C1 segment of cervical spinal cord (tissue), 14 donors: Measurements from ENCODE around the gene GPR61.
A peak's percentile ranks its signal among the peaks of the same experiment; 100 is the strongest.

ENCODE experiments used
- DNase-seq, 14 donors: peaks; one replicate each; lab custom pipeline; 2025; lab: John Stamatoyannopoulos, UW

GPR61 gene

DNA sequence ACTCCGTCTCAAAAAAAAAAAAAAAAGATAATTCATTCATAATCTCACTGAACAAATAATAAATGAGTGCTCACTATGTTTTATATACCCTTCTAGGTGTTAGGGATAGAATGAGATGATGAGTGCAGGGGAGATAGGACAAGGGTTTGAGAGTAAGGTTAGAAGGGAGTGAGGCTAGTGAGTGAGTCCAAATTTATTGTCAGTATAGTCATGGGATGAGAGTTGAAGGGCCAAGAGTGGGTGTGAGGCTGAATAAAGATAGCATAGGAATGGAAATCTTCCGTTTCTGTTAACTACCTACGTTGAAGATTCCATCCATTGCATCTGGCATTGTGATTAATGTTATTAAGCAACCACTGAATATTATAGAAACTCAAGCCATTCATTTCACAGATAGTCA is 25.6 kb downstream of the GPR61 start:
- DNase-seq, result no peak

DNA sequence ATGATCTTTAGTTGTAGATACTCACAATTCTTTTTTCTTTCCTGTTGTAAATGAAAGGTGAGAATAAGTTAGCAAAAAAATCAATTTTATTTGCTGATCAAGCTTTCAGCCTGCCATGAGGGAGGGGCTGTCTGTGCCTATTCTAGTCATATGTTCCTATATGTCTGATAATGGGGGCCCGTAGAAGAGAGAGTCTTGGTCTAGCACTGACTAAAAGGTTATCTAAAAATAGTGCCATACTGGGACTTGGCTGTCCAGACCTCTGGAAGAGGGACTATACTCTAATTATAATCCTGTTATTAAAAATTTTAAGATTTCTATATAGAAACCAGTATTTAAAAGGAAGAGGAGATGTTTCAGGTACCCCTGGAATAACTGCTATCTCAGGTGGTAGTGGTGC is 27.3 kb downstream of the GPR61 start:
- DNase-seq, result no peak

DNA sequence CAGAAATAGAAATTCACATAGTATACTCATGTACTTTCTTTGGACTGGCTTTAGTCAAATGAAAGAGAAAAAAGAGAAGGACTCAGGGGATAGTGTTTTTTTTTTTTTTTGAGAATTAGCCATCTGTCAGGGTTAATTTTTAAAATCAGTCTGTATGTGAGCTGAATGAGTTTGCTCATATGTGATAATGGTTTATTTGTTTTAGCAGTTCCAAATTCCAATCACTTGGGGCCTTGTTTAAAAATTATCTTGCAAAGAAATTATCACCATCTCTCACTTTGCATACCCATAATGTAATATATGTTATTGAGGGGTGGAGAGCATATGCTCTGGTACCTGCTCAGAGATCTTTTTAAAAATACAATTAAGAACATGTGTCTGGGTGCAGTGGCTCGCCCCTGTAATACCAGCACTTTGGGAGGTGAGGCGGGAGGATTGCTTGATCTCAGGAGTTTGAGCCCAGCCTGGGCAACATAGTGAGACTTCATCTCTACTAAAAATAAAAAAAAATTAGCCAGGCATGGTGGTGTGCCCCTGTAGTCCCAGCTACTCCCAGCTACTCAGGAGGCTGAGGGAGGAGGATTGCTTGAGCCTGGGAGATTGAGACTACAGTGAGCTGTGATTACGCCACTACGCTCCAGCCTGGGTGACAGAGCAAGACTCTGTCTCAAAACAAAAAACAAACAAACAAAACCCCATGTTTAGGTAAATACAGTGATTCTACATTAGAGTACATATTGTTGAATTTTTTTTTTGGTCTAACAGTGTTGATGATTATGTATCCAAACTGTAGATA is 28.4 kb downstream of the GPR61 start:
- DNase-seq, result no peak

DNA sequence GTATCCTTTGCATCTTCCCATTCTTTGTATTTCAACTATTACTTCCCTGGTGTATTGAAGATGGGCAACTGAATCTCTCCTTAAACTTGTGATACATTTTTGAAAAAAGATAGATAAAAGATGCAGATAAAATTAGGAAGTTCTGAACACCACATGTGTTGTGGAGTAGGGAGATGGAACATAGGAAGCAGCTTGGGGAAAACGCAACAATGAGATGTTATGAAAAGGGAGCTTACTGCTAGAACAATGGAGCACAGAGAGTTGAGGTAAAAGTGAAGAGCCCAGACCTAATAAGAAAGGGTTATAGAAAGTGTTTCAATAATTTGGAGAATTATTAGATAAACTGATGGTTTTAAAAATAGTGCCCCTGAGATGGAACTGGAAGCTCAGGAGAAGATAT is 29.7 kb downstream of the GPR61 start:
- DNase-seq, result no peak

DNA sequence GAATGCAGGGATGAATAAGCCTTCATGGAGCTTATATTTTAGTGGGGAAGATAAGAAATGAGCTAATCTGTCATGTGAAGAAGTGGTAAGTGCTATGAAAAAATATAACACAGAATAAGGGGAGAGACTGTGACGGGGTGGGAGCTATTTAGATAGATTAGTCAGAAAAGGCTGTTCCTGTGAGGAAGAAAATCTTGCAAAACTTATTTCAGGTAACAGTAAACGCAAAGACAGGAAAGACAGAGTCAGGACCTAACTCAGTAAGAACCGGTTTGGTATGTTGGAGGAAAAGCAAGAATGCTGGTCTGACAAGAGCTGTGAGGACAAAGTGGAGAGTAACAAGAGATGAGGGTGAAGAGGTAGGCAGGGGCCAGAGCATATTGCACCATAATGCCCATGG is 30.7 kb downstream of the GPR61 start:
- no peak for DNase-seq

DNA sequence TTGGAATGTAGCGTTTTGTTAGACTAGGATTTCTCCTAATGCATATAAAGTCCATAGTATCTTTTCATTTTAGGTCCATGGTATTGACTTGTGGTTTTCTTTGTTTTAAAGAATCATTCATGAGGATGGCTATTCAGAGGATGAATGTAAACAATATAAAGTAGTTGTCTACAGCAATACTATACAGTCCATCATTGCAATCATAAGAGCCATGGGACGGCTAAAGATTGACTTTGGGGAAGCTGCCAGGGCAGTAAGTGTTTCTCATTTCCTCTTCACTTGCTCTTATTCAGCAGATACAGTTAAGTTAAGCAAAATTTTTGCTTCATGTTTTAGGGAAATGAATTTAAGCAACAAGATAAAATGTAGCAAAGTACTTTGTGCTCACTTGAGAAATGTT is 34.1 kb downstream of the GPR61 start:
- no peak for DNase-seq

DNA sequence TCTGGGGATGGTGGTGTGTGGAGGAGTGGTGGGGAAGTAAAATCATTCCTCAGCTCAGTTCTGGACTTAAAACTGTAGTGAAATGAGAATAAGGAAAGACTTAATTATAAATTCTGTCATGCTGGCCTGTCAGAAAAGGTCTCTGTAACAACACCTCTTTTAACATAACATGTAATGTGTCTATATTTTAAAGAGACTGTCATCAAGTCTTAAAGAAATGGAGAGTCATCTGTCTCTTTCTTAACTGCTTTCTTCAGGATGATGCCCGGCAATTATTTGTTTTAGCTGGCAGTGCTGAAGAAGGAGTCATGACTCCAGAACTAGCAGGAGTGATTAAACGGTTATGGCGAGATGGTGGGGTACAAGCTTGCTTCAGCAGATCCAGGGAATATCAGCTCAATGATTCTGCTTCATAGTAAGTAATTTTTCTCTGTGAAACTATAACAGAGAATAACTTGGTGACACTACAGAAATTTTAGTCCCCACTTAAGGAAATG is 39.3 kb downstream of the GPR61 start:
- no peak for DNase-seq

DNA sequence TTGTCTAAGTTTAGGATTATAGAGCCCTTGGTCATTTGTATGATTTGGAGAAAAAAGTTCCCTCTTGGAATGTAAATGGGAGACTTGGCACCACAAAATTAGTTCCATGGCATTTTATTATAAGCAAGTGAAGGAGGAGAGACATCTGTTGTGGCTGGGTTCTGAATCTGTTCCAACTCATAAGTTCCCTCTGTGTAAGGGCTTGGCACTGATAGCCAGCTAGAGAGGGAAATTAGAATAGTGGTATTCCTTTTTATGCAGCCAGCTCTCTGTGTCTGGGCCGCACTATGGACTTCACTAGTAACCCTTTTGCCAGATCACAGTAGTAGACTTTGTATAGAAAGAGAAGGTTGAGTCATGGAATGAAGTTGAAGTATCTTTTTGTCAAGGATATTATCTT is 39.8 kb downstream of the GPR61 start:
- DNase-seq, result peak in 1 of 14 donors; percentile 65

DNA sequence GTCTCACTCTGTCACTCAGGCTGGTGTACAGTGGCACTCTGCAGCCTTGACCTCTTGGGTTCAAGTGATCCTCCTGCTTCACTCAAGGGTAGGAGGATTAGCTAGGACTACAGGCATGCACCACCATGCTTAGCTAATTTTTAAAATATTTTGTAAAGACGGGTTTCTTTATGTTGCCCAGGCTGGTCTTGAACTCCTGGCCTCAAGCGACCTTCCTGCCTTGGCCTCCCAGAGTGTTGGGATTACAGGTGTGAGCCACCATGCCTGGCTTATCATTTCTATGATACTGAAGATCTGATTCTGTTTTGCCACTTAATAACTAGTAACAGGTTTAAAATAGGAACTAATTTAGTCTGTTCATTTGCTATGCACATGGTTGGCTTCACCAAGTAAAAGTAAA is 42.3 kb downstream of the GPR61 start:
- no peak for DNase-seq

DNA sequence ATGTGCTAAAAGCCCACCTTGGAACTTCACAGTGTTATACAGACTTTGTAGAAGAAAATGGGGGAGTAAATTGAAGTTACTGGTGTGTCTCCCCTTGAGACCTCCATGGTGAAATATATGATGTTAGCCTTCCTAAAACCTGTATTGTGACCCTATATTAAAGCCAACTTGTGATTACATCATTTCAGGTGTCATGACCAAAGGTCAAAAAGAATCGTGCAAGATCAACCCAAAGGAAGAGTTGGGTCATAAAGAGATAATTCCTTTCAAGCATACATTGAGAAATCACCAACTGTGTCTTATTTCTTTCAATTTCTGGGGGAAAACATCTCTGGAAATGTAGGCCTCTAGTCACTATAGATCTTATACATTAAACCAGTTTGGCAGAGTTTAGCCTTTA is 45.1 kb downstream of the GPR61 start:
- no peak for DNase-seq

DNA sequence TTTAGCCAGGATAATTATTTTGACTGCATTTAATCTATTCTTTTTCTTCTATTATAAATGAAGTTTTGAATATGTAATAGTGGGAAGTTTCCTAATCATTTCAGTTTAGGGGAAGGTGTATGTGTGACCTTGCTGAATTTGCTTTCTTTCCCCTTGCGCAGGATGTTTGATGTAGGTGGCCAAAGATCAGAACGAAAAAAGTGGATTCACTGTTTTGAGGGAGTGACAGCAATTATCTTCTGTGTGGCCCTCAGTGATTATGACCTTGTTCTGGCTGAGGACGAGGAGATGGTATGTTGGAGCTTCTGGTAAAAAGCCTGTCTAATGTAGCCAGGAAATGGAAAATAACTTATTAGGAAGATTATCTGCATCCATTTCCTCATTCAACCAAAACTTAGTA is 46.4 kb downstream of the GPR61 start:
- no peak for DNase-seq

DNA sequence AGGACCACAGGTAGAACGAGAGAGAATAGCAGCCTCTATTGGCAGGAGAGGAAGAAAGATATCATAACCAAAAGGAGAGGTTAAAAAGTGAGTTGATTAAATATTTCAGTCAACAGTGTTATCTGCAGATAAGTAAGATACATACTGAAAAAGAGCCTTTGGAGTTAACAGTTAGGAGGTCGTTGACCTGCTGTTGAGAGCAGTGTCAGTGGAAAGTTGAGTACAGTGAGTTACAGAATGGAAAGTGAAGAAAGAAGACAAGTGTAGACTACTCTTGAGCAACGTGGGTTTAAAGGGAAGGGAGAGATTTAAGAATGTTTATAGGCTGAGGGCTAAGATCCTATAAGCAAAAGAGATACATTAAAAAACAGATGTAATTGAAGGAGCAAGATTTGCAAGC is 49.5 kb downstream of the GPR61 start:
- no peak for DNase-seq

DNA sequence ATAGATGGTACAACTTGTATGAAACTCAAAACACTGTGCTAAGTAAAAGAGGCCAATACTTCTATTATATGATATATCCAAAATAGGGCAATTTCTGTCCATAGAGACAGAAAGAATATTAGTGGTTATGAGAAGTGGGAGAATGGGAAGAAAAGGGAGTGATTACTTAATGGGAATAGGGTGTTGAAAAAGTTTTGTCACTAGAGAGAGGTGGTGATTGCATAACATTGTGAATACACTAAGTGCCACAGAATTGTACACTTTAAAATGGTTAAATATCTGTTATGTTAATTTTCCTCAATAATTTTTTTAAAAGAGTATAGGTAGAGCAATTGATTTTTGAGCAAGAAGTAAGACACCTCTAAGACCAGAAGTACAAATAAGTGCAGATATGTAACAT is 50.0 kb downstream of the GPR61 start:
- DNase-seq, result no peak

DNA sequence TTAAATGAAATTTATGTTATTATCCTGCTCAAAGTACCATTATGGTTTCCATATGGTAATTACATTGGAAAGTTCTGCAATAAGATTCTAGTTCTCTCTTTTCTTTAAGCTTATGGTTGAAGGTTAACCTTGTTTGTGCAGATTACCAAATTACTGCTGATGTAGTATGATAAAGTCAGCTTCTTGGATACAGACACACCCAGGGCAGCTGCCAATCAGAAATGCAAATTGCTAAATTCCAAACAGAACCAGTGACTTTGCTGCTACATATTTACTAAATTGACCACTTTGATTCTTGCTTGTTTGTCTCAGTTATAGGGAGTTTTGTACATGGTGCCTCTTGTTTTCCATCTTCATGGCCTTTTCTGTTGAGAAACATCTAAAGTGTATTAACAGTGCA is 53.2 kb downstream of the GPR61 start:
- no peak for DNase-seq

DNA sequence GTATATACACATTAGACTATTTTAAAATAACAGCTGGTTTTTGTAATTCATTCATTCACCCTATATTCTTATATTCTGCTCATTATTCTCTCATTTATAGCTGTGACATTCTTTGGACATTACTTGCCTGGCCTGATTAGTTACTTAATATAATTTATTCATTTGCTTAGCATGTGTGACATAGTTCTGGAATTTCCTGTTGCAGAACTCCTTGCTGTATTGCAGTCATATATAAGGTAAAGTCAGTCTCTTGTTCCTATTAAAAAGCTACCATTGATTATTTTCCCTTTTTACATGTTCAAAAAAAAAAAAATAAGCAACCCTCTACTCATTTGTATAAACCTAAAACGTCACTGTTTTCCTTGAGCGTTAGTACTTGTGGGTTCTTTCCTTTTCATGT is 55.9 kb downstream of the GPR61 start:
- no peak for DNase-seq
